Adrenal gland (tissue), 5 donors: Measurements from ENCODE around the gene GJB3.

Experiments
- POLR2A ChIP-seq, 2 donors: fragments of 450-650 bp; IDR thresholded peaks; one replicate each; pipeline ENCODE4 v1.6.1; 2017; ENCODE audit warnings: antibody characterized with exemption in 2 of 2, mild to moderate bottlenecking in 2 of 2, moderate library complexity in 1 of 2
- TF ChIP-seq, protein P1 (sequence below), 6 experiments: fragments of 450-650 bp in 4 of 6; fragments of 200-600 bp in 2 of 6; sonication (generic) in 1 of 6; IDR thresholded peaks; 1 replicate in 5 of 6; 2 replicates in 1 of 6; pipeline versions ENCODE4 v1.5.1 to v1.8.0; 2016 to 2021; ENCODE audit warnings: antibody characterized with exemption in 6 of 6, mild to moderate bottlenecking in 2 of 6, moderate library complexity in 1 of 6
- donor health status: DM: no; HTN: no; CAD: no.

DNA sequence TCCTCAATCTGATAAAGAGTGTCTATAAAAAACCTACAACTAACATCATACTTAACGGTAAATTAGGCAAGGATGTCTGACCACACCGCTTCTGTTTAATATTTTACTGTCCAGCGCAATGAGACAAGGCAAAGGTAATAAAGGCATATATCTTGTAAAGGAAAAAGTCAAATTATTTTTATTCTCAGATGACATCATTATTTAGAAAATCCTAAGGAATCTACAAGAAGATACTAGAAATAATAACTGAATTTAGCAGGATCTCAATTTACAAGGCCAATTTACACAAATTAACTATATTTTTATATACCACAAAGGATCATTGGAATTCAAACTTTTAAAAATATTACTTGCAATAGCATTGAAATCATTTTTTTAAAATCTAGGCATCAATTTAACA lies 41.2 kb downstream of the GJB3 start:
- TF ChIP-seq, protein P1, sequence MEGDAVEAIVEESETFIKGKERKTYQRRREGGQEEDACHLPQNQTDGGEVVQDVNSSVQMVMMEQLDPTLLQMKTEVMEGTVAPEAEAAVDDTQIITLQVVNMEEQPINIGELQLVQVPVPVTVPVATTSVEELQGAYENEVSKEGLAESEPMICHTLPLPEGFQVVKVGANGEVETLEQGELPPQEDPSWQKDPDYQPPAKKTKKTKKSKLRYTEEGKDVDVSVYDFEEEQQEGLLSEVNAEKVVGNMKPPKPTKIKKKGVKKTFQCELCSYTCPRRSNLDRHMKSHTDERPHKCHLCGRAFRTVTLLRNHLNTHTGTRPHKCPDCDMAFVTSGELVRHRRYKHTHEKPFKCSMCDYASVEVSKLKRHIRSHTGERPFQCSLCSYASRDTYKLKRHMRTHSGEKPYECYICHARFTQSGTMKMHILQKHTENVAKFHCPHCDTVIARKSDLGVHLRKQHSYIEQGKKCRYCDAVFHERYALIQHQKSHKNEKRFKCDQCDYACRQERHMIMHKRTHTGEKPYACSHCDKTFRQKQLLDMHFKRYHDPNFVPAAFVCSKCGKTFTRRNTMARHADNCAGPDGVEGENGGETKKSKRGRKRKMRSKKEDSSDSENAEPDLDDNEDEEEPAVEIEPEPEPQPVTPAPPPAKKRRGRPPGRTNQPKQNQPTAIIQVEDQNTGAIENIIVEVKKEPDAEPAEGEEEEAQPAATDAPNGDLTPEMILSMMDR (IDR thresholded peaks at IDR 0.05): no peak
- TF ChIP-seq POLR2A (IDR thresholded peaks at IDR 0.05): no peak
